NCI-H345 treated with DMSO at 0.1 percent for 48 hours (cell line): ENCODE results near the gene E2F2.
A peak's percentile ranks its signal among the peaks of the same experiment; 100 is the strongest.

Source experiments
- DNase-seq: peaks from one replicate; lab custom pipeline; 2025; ENCODE audit not compliant: unreplicated experiment; lab: John Stamatoyannopoulos, UW

E2F2 gene

DNA sequence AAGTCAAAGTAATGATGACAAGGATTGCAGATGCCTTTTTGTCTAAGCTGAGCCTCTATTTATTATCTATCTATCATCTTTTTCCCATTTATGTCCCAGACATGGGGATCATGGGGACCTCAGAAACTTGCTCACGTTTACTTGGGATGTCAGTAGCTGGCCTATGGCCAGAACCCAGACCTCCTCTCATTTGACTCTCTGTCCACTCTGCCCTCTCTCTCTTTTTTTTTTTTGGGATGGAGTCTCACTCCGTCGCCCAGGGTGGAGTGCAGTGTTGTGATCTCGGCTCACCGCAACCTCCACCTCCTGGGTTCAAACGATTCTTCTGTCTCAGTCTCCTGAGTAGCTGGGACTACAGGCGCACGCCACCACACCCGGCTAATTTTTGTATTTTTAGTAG is 32.0 kb upstream of the E2F2 start:
- no peak for DNase-seq

DNA sequence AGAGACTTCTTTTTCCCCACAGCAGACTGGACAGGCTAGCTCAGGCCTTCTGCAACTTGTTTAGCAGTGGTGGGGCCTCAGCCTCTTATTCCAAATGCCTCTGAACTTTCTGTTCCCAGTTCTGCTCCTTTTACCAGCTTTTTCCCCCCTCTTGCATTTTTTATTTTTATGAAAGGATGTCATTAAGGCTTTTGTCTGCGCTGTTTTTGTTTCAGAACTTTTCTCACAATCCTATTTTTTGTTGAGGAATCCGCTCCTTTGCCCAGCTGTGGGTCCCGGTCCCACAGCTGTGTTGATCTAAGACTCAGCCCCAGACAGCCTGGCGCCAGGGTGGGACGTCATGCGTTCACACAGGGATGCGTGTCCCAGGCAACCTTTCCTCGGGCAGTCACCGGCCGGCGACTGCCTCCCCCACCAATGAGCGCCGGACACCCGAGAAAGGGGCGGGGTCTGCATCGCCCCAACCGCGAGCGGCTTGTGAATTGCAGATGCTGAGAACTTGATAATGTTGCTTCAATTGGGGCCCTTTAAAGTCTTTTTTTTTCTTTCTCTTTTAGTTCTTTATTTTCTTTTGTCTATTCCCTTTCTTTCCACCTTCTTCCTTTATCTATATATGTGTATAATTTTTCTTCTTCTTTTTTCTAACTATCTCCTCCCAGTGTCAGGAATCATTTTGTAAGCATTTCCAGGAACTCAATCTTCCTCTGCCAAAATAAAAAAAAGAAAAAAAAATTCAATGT is 31.3 kb upstream of the E2F2 start:
- DNase-seq: peak; percentile 85

DNA sequence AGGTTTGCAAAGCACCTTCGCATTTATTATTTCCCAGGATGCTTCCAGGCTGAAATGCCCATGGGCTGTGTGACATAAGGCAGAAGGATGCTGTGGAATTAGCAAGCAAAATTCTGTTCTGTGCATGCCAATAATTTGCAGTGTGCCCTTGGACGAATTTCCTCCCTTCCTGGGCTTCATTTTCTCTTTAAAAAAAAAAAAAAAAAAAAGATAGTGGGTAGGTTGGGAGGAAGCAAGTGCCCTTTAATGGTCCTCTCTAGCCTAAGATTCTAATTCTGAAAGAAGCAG is 30.7 kb upstream of the E2F2 start:
- DNase-seq: no peak

DNA sequence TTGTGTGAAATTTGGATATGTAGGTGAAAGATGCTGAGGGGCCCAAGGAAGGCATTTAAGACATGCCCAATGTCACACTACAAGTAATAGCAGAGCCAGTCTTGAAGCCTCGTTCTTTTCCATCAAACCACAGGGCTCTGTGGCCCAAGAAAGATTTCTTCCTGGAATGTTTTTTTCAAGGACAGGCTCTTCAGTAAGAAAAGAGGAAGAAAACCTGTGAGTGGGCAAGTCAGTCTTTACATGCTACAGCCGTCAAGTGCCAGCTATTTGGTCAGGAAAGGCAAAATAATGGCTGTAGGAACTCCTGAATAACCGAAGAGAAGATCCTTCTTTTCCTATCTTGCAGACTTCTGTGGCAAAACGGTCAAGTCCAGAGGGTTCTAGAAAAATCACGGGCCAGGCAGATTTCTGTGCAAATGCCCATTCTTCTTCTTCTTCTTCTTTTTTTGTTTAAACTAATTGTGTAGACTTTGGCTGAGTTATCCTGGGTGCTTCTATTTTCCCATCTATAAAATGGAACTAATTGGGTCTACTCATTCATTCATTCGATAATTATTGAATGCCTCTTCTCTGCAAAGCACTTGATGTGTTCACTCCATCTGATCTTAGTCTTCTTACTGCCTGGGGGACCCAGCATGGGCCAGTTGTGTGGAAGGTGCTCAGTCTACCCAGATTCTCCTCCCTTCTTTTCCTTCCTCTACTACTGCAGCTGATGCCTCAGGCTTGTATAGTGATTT is 30.2 kb upstream of the E2F2 start:
- DNase-seq: no peak

DNA sequence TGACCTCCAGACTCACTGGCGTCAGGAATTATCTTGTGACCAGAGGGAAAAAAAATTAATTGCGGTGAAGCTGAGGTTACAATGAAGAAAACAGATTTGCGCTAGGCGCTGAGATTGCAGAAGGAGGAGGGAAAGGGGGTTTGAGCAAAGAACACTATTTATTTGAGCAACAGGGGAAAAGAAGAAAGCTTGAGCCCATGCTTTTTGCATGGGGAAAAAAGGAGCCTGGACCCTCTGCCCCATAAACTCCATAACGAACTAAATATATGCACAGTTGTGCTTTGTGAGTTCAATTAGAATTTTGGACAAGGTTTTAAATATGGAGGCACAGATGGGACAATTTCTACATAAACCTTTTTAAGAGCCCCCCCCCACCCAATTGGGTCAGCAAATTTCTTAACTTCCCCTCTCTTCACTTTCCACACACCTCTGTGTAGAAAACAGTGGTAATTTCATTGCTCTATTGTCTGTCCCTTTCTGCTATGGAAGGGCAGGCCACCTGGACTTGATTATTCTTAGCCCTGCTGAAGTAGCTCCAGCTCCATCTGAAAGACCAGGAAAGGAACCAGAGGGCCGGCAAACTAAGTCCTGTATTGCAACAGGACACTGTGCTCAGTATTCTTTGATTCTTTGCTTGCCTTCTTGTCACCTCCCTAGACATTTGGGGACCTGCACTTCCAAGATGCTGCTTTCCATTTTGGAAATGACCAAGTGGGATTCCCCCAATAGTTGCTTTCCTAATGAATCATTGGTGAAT is 29.1 kb upstream of the E2F2 start:
- DNase-seq: no peak

DNA sequence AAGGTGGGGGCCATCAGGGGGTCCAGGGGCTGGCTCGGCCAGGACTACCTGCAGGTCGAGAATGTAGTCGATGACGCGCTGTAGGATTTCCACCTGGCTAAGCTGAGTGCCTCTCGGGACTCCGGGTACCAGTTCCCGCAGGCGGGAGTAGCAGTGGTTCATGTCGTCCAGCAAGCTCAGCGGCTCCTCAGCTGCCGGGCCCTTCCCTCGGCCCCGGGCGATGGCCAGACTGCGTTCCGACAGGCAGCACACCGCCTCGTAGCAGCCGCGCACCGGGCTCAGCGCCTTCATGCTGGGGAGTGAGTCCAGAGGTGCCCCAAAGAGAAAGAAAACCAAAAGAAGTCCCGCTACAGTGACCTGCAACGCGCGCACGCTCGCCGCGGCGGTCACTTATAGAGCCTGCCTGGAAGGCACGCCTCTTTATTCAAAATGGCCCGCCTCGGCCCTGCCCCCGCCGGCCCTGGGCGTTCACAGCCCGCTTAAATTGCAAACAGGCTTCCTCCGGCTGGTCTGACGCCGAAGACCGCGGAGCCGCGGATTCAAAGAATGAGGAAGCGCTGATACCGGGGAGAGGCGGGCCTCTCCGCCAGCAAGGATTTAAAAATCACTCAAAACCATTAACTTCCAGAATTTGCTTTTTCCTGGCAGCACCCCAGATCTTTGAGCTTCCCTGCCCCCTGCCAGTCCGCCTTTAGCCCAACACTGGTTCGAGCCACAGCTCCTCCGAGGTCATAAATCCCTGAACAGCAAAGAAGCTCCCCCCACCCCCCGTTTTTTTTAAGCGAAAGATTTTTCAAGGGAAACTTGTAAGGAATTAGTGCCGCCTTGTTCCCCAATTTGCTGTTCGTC is 28.3 kb upstream of the E2F2 start, which contains the start of gene ID3:
TSS of gene ID3 (minus strand) at position 366 of the 849 bp plus-strand sequence. CDS start at position 291, 75 bp downstream.
- DNase-seq: peak; percentile 75

DNA sequence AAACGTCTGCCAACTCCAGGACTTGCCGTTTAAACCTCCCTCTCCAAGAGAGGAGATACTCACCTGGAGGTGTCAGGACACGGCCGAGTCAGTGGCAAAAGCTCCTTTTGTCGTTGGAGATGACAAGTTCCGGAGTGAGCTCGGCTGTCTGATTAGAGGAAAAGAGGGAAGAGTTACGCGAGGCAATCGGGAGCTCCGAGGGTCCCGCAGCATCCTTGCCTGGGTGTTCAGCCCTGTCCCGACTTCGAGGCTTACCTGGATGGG is 27.8 kb upstream of the E2F2 start:
- no peak for DNase-seq

DNA sequence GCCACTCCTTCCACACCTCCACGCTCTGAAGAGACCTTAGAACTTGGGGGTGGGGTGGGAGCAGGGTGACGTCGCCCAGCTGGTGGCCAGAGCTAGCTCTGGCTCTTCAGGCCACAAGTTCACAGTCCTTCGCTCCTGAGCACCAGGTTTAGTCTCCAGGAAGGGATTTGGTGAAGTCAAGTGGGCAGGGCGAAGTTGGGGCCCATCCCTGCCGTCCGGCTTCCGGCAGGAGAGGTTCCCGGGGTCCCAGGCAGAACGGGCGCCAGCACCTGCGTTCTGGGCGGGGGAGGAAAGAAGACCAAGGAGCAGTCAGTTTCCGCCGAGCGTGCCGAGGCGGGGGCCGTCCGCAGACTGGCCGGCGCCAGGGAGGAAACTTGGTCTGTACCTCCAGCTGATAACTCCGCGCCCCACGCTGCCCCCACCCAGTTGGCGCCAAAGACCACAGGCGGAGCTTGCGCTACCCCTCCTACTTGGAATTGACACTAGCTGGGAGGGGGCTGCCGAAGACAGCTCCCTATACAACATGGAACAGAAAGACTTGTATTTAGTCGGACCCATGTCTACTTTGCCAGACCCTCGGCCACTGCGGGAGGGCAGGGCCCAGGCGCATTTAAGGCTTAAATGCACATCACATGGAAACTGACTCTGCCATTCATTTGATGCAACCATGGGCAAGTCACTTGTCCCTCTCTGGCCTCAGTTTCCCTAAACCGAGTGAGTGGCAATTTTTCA is 27.3 kb upstream of the E2F2 start:
- DNase-seq: no peak

DNA sequence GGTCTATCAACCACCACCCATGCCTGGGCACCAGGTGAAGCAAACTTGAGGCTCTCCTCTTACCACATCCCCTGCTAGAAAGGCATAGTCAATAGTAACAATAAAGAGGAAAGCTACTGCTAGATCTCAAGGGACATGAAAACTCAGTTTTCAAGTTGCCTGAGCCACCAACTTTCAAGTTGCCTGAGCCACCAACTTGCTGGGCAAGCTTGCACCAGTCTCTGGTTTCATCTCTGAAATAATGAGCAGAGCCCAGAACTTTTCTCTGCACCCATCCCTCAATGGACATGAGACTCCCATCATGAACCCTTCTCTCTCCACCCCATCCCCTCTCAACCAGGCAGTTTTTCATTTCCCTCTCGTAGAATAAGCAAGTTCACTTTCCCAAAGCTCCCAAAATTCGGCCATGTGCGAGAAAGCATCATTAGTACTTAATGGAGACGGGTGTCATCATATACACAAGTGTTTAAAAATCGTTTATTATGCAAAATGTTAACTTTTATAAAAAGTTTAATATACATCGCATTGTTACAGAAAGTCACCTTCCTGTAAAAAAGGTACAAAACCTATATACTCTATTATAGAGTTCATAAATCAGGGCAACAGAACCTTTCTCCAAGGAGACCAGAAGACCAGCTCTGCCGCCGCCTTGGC is 26.6 kb upstream of the E2F2 start:
- DNase-seq: no peak

DNA sequence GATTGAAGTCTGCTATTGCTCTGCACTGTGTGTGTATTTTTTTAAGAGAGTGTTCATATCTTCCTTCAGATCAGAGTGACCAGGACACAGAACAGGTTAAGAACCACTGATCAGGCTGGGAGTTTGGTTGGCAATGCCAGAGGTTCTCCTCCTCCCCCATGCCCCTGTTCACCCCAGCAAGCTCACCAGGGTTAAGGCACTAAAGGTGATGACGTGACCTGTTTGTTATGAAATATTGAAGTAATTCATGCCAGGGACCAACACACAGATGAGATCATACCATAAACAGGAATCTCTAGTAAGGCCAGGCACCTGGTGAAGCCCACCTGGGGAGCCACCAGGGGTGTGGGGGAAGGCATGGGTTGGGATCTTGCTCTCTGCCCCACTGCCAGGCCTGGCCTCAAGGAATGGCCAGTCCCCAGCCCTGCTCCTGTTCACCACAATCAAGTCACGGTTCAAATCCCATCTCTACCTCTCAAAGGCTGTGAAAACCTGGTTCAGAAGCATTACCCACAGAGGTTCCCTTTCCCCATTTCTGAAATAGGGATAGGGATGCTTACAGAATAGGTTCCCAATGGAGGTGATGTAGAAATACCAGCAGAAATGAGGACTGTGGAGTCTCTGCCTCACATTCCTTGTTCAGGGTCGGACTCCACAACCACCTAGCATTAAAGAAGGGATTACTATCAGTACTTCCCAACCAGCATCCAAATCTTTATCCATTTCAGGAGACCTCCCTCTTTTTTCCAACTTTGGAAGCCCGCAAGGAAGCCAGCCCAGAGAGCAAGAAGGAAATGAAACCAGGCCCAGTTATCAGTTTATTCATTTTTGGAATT is 25.8 kb upstream of the E2F2 start:
- DNase-seq: no peak

DNA sequence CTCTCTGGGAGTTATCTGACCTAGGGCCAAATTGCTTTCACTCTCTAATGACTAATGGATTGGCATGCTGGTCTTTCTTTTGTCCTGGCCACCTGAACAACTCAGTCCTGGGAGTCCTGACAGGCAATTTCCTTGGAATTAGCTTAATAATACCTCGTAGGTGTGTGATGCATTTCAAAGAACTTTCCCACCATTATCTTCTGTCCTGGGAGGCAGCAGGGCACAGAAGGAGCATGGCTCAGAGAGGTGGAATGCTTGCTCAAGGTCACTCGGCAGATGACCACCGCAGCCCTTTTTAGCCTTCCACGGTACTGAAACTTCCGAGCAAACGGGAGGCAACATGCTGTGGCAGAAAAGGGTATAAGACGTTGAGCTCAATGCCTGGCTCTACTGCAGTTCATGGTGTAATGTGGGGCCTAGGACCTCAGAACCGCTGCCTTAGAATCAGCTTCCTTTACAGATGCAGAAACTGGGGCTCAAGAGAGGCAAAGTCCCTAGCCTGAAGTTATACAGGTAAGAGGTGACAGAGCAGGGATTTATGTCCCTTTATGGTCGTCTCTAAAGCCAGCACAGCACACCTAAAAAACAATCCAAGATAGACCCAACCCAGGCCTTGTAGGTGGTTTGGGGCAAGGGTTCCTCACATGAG is 25.1 kb upstream of the E2F2 start:
- no peak for DNase-seq

DNA sequence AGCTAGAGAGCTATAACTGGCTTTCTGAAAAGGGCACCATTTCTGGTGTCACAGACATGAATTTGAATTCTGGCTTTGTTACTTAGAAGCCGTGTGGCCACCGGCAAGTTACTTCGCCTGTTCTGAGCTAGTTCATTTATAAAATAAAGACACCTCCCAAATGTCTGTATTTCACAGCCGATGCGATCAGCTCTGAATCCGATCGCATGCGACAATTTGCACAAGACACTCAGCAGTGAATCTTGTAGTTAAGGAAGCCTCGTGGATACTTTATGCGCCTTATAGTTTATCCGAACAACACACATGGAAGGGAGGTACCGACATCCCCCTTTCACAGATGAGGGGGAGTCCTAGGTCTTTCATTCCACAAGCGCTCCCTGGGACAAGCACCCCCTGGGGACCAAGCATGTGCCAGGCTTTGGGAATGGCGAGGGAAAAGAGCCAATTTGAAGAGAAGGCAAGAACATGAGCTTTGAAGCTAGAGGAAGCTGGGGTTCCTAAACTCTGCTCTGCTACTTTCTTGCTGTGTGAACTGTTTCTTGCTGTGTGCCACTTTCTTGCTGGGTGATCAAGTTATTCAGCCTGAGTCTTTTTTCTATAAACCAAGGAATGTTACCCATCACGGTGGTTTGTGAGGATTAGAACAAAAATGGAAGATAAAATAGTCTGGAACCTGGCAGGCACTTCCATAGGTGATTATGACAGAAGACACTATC is 24.4 kb upstream of the E2F2 start:
- DNase-seq: no peak

DNA sequence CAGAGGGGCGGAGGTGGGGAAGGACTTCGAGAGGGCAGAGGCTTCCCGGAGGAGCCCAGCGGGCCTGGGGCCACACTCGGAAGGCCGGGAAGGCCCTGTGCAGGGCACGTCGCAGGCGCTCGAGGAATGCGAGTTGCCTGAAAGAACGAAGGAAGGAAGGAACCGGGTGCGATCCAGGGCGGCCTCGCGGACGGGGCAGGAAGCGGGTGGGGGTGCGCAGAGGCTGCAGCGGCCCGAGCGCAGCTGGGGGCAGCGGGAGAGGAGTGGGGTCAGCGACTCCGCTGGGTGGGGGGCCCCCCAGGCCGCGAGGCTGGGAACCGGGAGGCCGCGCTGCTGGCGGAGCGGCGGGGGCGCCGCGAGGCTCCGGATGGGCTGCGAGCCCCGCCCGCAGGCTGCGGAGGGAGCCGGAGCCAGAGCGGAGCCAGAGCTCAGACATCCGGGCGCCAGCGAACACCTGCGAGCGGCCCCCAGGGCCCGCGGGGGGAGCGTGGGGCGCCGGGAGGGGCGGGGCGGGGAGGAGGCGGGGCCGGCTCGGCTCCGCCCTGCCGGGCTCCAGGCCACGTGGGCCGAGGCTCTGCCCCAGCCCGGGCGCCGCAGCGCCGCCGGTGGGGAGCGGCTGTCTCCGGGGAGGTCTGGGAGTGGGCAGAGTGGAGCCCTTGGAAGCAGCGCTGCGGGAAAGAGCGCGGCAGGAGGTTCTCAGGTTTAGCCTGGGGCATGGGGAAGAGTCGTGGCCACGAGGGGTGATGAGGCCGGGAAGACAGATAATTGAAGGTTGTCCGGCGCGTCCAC is 23.6 kb upstream of the E2F2 start:
- peak; percentile 82 for DNase-seq

DNA sequence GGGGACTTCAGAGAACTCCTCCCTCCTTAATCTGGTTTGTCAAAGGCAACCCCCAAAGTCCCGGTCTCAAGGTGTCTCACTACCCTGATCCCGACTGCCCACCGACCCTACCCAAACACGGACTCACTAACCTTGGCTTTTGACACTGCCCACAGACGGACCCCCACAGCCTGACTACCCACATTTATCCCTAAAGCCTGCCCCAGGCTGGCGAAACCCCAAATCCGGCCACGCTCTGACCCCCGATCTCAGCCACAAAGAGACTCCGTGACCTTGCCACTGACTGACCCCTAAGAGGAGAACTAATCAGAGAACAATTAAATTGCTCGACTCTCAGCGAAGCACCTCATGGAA is 23.1 kb upstream of the E2F2 start:
- DNase-seq: no peak

DNA sequence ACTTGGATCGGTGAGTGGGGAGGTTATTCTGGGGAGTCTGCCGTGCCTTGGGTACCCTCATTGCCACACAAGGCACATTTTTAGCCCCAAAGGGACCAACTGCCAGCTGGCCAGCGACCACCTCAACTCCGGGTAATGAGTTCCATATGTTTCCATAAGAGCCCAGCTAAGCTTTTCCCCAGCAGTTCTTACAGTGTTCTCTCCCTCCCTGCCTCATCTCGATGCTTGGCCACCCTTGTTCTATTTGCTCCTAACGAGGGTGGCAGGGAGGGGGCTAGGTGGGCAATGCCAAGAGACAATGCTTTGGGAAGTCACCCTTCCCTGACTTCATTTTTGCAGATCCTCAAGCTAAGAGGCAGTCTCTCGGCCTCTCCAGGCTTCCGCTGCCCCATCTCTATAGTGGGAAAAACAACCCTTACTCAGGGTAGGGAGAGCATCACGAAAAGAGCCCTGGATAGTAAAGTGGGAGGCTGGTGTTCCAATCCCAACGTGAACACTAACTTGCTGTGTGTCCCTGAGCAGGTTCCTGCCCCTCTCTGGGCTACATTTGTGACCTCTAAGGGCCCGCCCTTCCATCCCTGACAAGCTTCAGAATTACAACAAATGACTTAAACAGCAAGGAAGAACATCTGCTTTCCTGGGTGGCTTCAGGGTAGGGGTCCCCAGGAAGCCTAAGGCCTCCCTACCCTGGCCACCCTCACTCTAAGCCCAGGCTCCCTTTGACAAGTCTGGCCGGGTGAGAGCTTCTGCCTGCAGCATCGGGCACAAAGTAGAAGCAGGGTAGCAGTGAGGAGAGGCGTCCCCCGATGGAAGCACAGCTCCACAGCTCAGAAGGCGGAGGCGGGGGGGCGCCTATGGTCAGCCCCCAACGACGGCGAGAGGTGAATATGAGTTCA is 22.4 kb upstream of the E2F2 start:
- no peak for DNase-seq

DNA sequence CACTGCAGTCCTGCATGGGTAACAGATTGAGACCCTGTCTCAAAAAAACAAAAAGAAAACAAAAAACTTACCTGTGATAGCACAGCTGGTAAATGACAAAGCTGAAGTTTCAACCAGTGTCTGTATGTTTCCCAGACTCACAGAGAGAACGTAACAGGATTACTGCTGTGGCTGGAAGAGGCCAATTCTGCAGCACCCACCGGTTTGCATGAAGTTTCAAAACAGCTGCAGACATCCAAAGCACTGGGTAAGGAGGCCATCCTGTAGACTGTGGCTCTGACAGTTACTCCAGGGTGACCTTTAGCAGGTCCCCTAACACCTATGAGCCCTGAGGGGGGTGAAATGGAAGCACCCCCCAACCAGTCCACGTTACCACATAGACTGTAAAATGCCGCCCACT is 20.8 kb upstream of the E2F2 start:
- DNase-seq: no peak
